GM06990 (cell line): ENCODE measurements around the gene MINDY4.

Experiments used
- DNase-seq: peaks from one replicate; pipeline ENCODE4 v3.0.0-alpha.2; 2011; ENCODE audit not compliant: insufficient read length; ENCODE audit errors: extremely low read depth
- H3K27me3 ChIP-seq: replicated peaks from 2 replicates; pipeline ENCODE4 v1.6.0; 2011; ENCODE audit warnings: low read length; ENCODE audit not compliant: control insufficient read depth, insufficient read depth
- H3K36me3 ChIP-seq: 2 replicates; pipeline ENCODE4 v1.5.1; 2011; ENCODE audit warnings: low read length; ENCODE audit not compliant: control insufficient read depth, insufficient read depth
- H3K4me3 ChIP-seq: replicated peaks from 2 replicates; pipeline ENCODE4 v1.5.1; 2011; ENCODE audit warnings: low read depth, mild to moderate bottlenecking, control low read depth, low read length
- CTCF ChIP-seq: IDR thresholded peaks from 2 replicates; pipeline ENCODE4 v1.5.1; 2011; ENCODE audit warnings: low read length, control low read depth, mild to moderate bottlenecking, inconsistent platforms; ENCODE audit not compliant: insufficient read depth, poor library complexity, severe bottlenecking

The MINDY4 gene

GRCh38 chr7:30771174-30771879, at the start of gene MINDY4:
Gene MINDY4, plus strand, starts transcription at chr7:30771417. Its CDS starts 77 bp downstream, at chr7:30771494.
- Histone ChIP-seq H3K27me3 (no peaks in the 10 kb centered on the region), H3K4me3 (peak within 1 kb of the TSS; percentile 83), H3K36me3 (no peaks in the 10 kb centered on the region)
- DNase-seq: peak; percentile 79
- no peak for TF ChIP-seq CTCF

- no peak for DNase-seq
- no peaks in the 10 kb centered on the region for H3K27me3 ChIP-seq
- H3K36me3 ChIP-seq: no peaks in the 10 kb centered on the region
- no peak for TF ChIP-seq CTCF
- H3K4me3 ChIP-seq: no peak overlapping the region
Observed at GRCh38 chr7:30722187-30722586, 49.0 kb upstream of the MINDY4 start.

DNA sequence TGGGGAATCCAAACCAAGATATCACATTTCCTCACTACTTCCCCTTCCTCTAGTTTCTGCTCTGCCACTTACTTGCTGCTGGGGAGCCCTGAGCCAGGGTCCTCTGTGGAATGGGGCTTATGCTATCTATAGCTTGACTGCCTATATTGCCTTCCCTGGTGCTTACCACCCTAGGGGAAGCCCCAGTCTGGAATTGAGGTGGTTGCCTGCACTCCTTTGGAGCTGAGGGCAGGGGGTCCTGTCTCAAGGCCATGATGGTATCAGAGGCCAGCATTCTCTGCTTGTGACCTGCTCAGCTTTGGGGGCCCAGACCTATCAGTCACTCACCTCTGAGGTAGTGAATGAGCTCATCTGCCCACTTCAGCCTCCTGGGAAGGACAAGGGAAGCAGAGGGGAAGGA, 48.5 kb upstream of the MINDY4 start:
- DNase-seq: no peak
- Histone ChIP-seq H3K27me3 (no peaks in the 10 kb centered on the region), H3K36me3 (no peaks in the 10 kb centered on the region), H3K4me3 (no peak overlapping the region)
- no peak for TF ChIP-seq CTCF

GRCh38 chr7:30723776-30724175, 47.4 kb upstream of the MINDY4 start:
- no peak for DNase-seq
- Histone ChIP-seq H3K27me3 (no peaks in the 10 kb centered on the region), H3K36me3 (no peaks in the 10 kb centered on the region), H3K4me3 (no peak overlapping the region)
- TF ChIP-seq CTCF: no peak

DNA sequence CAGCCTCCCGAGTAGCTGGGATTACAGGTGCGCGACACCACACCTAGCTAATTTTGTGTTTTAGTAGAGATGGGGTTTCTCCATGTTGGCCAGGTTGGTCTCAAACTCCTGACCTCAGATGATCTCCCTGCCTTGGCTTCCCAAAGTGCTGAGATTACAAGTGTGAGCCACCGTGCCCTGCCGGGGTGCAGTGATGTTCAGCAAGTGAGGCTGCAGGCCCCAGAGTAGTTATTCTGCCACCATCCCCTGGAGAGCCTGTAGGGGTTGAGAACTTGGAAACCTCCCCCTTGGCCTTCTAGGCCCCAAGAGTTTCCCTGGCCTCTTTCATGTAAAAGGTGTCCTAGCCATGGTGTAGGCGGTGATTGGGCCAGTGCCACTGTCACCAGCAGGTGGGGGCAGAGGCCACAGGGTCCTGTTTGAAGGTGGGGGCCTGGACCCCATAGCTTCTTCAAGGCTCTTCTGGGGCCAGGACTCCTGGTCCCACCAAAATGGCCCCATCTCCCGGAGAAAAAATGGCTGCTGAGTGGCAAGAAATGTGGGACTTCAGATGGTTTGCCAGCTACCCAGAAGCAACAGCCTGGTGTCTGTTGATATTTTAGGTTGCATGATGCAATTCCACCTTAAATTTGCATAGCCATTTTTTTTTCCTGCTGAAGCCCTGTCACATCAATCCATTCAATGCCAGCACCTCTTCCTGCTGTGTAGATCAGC, 44.8 kb upstream of the MINDY4 start:
- Histone ChIP-seq H3K27me3 (no peaks in the 10 kb centered on the region; the same call in 1 of the 2 replicates), H3K36me3 (no peaks in the 10 kb centered on the region), H3K4me3 (no peak overlapping the region)
- TF ChIP-seq CTCF: no peak
- DNase-seq: no peak
